Renal cortical epithelial cell (primary cell): ENCODE data around the gene CCNI. TPM values are rescaled to one million over a fixed set of nuclear protein-coding genes. Genes with fewer than 3 reads are reported as not detected.
"Not testable (repeated sequence)": the region's sequence is repeated elsewhere in the genome, so short reads cannot be mapped to it uniquely, and the experiment has no call there.

ENCODE experiments used
- DNase-seq: peaks from one replicate; pipeline ENCODE4 v3.0.0-alpha.2; 2011; ENCODE audit warnings: low read depth
- total RNA-seq: library from RNA; depleted of rRNA; stranded (reverse); fragments of >200 nt; gene quantifications from 2 replicates; pipeline ENCODE4 v1.2.3, GENCODE V29; 2014

Gene CCNI, protein sequence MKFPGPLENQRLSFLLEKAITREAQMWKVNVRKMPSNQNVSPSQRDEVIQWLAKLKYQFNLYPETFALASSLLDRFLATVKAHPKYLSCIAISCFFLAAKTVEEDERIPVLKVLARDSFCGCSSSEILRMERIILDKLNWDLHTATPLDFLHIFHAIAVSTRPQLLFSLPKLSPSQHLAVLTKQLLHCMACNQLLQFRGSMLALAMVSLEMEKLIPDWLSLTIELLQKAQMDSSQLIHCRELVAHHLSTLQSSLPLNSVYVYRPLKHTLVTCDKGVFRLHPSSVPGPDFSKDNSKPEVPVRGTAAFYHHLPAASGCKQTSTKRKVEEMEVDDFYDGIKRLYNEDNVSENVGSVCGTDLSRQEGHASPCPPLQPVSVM
- total RNA-seq, result 122 and 354 TPM in 2 replicates

DNA sequence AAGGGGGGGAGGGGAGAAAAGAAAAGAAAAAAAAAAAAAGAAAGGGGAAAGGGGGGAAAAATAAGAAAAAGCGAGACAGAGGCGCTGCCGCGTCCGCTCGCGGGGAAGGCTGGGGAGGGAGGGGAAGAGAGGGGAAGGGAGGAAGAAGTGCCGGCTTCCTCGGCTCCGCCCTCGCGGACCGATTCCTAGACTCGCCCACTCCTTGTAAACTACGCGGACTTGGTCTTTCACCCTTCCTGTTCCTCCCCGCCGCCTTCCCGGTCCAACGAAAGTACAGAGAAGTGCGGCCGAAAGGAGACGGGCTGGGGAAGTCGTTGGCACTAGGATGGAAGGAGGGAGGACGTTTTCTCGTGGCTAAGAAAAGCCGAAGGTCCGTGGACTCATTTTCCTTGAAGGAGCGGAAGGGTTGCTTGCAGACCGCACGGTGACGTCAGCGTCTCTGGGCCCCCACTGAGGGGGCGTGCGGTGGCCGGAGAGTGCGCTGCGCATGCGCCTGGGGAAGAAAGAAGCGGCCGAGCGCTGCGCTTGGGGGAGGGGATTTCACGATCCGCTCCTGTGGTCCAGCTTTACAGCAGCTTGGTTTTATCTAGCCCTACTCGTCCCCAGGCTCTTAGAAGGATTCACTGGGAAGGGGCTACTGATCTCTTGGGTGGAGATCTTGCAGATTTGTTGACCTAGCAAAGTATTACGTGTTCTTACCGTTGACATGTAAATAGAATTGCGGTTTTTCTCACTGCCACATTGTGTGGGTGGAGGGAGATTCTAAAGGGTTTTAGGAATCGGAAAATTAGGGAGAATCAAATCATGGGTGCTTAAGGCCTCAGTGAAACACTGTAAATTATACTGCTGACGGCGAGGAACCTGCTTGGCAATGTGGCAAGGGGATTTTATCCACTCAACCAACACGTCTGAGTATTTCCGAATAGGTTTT, at the start of gene CCNI:
TSS of gene CCNI (minus strand) at position 121 of the 931 bp plus-strand sequence. CDS start 9,627 bp downstream, outside the sequence.
- DNase-seq, result peak; percentile 88

DNA sequence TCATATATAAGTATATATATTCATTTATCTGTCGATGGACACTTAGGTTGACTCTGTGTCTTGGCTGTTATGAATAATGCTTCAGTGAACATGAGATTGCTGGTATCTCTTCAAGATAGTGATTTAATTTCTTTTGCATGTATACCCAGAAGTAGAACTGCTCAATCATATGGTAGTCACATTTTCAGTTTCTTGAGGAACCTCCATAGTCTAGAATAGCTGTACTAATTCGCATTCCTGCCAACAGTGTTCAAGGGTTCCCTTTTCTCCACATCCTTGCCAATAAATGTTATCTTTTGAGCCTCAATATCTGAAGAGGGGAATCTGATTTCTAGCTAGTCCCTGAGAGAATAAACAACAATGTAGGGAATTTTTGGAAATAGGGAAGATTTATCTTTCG, 48.8 kb upstream of the CCNI start:
- no peak for DNase-seq

DNA sequence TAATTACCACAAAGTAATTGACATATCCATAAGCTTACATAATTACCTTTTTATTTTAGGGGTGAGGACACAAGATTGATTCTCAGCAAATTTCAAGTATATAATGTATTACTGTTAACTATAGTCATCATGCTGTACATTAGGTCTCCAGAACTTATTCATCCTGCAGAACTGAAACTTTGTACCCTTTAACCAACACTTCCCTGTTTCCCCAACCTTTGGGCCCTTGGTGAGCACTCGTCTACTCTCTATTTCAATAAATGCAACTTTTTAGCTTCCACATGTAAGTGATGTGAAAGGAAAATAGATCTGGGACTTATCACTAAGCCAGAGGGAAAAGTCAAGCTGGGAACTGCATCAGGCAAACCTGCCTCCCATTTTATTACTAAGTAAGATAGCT, 47.6 kb upstream of the CCNI start:
- DNase-seq, result no peak

DNA sequence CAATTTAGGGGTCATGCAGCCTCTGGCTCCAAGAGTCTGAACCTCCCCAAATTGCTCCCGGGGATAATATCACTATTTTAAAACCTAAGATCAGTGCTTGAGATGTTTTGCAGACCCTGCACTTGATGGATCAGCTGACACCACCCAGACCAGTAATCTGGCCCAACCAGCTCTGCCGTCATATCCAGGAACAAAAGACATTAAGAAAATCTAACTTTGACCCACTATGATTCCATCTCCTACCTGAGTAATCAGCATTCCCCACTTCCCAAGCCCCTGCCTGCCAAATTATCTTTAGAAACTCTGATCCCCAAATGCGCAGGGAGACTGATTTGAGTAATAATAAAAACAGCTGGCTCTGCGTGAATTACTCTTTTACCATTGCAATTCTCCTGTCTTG, 46.9 kb upstream of the CCNI start:
- no peak for DNase-seq

DNA sequence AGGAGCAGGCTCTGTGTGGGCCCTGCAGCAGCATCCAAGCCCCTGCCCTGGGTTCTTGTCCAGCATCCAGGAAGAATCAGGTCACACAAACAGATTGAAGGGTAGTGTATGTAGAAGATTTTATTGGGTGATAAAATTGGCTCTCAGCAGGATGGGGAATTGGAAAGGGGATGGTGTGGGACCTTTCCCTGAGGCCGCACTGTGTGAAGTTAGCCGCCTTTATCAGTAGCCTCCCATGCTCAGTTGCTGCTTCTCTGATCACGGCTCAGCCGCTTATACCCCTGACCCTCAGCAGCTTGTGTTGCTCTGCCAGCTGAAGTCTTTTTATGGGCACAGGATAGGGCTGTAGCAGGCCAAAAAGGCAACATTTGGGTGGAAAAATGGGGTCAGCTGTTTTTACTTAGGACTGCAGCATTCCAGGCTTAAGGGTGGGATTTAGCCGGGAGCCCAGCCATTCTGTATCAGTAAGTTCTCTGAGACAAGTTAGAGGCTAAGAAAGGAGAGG, 46.0 kb upstream of the CCNI start:
- DNase-seq, result no peak

DNA sequence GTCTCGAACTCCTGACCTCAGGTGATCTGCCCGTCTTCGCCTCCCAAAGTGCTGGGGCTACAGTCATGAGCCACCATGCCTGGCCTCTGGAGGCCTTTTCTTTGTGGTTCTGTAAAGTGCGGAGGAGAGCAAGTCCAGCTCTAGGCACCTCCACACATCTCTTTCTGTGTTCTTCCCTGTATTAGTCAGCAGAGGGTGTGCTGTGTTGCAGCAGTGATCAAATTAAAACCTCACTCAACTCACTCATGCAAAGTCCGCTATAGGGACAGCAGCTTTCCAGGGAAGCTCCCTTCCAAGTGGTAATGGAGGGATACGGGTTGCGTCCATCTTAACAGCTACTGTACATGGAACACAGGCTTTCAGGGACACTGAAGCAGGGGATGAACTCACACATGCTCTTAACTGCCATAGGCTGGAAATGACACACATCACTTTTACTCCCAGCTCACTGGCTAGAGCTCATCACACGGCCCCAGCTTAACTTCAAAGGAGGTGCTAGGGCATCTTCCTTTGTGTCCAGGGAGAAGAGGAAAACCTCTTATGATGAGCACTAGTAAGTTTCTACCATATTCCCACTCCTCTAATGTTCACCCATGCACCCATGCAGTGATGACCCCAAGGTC, 45.2 kb upstream of the CCNI start:
- peak; percentile 39 for DNase-seq

DNA sequence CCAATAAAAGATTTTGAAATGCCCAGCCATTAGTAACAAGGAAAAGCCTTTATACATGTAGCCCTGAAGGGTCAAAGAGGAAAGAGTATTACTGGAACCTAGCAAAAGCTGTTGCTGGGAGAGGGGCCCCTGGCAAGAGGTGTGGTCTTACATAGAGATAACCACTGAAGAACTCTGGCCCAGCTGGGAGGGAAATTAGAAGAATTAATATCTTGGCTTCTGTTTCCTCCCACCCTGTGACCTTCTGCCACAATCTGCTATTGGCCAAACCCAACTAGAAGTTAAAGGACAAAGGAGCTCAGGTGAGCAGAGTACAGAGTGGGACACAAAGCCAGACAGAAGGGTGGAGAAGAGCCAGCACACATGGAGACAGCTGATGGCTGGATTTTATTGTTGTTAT, 41.9 kb upstream of the CCNI start:
- no peak for DNase-seq

DNA sequence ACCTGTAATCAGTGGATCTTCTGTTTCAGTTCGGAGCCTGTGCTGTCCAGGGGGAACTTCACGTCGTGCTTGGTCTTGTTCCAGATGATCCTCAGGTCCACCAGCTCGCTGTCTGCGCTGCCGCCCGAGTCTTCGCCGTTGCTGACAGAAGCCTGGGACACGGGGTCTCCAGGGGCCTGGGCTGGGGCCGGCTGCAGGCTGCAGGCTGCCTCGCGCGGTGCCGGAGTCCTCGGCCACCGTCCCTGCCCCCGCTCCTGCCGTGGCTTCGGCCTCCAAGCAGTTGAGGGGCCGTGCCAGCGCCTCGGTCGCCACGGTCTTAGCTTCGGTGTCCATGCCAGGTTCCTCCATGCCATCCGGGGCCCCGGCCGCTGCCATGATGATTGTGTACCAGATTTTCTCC, 37.3 kb upstream of the CCNI start:
- DNase-seq, result no peak

DNA sequence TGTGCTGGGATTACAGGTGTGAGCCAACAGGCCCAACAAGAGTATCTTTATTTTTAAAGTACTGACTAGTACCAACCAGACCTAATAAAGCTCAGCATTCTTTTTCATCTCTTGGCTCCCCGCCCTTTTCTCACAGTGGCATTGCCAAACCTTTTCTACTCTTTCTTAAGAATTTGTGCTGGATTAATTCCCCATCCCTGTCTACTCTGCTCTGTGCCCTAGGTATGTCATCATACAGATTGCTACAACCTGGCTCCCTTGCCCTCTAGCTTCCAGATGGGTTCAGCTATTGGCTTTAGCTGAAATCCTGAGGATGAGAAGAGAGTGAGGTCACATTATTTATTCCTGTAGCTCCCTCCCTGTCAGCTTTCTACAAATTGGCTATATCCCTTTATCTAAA, 34.9 kb upstream of the CCNI start:
- DNase-seq, result peak; percentile 6

DNA sequence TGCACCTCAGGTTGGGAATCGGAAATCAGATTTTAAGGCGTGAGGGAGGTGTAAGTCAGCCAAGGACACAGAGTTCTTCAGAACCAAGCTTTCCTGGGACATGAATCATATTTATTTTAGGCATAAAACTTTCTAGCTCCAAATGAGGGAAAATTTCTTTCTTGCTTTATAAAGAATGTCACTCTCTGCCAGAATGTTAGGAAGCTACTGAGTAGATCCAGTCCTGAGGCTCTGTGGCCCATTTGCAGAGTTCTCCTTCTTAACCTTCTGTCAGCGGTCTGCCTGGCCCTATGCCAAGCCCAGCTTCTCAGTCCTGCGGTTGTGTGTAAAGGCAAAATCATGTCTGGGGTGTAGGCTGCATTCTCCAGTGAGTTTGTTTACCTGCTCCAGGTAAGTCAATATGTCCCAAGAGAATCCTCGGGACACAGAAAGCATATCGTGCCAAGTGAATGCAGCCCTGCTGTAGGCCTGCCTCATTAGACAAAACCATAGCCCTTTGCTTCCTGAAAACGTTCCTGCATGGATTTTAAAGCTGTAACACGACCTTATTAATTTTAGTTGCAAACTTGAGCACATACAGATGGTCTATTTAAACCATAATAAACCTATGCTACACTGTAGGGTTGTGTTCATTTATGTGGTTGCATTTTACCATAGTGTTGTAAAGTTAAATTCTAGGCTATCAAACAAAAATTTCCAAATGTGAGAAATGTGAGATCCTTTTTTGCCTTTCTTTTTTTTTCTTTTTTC, 29.2 kb upstream of the CCNI start:
- peak; percentile 72 for DNase-seq

DNA sequence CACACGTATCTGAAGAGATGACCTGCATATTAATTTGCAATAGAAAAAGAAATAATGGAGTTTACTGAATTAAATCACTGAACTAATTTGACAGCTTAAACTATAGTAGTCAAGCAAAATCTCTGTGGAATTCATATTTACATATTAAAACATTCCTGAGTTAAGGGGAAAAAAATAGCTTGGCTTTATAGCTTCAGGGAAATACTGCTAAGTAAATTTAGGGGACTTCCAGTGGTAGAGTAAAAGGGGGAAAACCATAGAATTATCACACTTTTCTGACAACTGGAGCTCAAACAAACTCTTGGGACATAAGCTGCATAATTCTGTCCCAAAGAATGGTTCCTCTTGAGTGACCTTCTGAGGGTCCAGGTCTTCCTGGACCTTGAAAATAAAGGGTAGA, 28.6 kb upstream of the CCNI start:
- peak; percentile 21 for DNase-seq

DNA sequence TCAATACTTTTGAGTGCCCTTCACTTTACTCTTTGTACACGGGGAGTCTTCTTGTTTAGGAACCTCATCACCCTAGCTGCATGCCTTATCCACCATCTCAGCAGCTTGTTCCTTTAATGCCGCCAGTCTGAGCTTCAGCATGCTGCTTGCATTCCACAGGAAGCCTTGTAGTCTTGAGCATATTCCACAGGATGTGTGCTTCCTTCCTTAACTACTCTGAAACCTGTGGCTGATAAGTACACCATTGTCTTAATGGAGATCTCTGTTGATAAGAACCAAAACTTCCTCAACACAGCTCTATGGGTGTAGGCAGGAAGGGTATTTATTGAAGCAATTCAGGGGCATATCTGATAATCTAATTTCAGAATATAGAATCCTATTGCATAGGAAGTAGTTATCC, 24.4 kb upstream of the CCNI start:
- DNase-seq, result peak; percentile 15

DNA sequence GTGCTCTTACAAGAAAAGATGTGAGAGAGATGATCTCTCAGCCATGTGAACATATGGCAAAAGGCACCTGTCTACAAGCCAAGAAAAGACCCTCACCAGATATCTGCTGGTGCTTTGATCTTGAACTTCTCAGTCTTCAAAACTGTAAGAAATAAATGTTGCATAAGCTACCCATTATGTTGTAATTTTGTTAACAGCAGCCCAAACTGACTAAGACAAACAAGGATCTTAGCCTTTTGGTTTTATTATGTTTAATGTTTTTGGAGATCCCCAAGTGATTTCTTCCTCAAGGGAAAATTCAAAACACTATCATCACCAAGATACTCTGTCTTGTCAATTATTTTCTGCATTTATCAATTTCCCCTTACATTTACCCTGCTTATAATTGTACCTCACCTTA, 21.8 kb upstream of the CCNI start:
- no peak for DNase-seq

DNA sequence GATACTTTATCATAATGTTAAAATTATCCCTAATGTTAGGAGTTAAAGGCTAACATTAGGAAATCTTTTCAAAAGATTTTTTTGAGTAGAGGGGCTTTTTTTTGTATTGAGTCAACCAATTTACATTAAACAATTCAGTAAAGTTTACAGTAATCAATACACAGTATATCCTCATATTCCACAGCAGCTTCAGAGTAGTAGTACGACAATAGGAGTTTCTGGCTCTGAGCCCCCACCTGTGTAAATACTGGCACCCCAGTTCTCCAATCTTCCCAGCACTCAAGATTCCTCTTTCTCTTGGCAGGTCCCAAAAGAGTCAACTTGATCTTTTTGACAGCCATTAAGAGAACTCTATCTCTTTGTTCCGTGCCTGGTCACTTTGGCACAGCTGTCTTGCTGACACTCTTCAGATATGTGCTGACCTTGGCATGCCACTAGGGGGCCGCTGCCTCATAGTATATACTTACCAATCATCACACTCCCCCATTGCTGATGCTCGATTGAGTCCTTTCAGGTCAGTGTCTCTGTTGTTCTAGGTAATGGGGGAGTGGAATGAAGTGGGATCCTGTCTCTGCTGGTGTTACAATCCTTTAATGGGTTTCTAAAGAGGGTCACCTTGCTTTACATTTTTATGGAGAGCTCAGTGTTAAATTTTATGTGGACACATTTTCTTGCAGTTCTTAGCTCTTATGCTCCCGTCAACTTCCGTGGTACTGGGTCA, 19.5 kb upstream of the CCNI start:
- DNase-seq, result peak; percentile 67

DNA sequence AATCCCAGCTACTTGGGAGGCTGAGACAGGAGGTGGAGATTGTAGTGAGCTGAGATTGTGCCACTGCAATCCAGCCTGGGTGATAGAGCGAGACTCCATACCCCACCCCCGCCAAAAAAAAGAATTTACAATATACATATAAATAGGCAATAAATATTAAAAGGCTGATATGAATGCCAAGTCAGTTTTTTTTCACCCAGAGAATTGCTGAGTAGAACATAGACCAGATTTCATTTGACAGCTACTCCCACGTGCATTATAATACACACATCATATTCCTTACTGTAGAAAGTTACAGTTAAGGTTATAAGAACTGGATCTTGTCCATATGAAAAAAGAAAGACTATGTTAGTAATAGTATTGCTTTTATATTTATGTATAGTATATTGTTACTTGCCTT, 18.7 kb upstream of the CCNI start:
- DNase-seq, result no peak

DNA sequence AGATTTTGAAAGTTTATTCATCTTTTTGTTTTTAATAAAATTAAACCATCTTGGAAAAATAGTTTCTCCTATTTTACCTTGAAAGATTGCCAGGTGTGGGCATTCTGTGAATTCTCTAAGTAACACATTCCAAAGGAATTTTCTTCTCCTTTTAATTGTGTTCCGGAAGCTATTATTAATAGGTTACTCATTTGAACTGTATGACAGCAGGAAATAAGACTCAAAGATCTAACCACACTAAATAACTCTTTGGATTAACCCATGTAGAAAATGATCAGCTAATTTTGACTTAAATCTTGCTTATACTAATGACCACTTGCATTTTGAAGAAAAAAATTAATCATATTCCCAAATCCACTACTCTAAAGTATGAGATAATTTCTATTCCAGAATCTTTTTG, 17.6 kb upstream of the CCNI start:
- DNase-seq, result peak; percentile 95

DNA sequence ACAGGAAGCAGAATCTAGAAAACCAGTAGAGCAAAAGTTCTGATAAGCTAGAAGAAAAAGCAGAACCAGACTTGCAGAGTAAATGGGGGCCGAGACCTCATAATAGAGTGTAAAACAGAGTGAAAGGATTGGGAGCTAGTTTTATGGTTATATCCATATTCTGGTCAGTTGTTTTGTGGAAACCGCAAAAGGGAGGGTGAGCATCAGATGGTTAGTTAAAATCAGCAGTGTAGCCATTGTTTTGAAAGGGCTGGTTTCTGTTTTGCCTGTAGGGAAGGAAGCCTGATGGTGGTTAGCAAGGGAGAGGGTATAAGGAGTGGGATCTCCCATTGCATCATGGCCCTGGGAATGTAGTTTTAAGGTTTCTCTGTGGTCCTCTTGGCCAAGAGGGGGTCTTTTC, 17.2 kb upstream of the CCNI start:
- peak; percentile 91 for DNase-seq

DNA sequence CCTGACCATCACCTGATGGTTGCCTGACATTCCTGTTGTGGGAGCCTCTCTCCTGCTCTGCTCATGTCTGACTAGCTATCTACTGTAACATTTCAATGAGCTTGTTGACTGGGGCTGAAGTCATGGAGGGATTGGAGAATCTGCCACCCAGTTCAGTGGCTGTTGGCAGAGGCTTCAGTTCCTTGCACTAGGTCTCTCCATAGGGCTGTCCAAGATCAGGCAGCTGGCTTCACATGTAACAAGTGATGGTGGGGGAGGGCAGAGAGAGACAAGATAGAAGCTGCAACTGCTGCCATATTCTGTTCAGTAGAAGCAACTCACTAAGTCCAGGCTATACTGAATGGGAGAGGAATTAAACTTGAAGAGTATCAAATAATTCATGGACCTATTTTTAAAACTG, 14.1 kb upstream of the CCNI start:
- DNase-seq, result no peak

DNA sequence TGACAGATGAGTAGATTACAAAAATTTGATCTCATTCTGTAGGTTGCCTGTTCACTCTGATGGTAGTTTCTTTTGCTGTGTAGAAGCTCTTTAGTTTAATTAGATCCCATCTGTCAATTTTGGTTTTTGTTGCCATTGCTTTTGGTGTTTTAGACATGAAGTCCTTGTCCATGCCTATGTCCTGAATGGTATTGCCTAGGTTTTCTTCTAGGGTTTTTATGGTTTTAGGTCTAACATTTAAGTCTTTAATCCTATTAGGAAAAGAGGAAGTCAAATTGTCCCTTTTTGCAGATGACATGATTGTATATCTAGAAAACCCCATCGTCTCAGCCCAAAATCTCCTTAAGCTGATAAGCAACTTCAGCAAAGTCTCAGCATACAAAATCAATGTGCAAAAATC, 11.2 kb upstream of the CCNI start:
- DNase-seq, result not testable (repeated sequence)

DNA sequence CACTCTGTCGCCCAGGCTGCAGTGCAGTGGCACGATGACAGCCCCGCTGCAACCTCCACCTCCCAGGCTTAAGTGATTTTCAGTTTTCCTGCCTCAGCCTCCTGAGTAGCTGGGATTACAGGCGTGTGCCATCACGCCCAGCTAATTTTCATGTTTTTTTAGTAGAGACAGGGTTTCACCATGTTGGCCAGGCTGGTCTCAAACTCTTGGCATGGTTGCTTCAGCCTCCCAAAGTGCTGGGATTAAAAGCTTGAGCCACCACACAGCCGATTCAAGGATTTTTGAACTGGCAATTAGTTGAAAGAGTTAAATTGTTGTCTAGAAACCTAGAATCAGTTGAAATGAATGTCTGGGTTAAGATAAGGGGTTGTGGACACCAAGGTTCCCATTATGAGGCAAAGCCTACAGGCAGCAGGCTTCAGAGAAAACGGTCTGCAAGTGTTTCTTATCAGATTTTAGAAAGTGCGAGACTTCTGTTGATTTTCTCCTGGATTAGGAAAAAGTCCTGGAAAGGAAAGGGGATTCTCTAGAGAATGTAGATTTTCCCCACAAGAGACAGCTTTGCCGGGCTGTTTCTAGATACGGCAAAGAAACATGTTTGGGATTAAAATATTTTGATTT, 8.3 kb upstream of the CCNI start:
- DNase-seq, result no peak
